GM23338 (cell line): ENCODE results near the gene KRT81. TPM values are rescaled to one million over a fixed set of nuclear protein-coding genes. Genes with fewer than 3 reads are reported as not detected.

ENCODE experiments used
- ATAC-seq: fragments of 200-7000 bp; cut with Tn5 transposase; 3 replicates; pipeline ENCODE4 v1.9.1; 2020
- DNase-seq: peaks from one replicate; pipeline ENCODE4 v3.0.0-alpha.2; 2015; ENCODE audit warnings: low spot score
- H2AFZ ChIP-seq: fragments of 200-600 bp; sonication (generic); 2 replicates; pipeline ENCODE4 v1.8.0; 2016; ENCODE audit warnings: antibody characterized with exemption, mild to moderate bottlenecking, moderate library complexity
- H3F3A ChIP-seq: fragments of 200-600 bp; sonication (generic); replicated peaks from 2 replicates; pipeline ENCODE4 v1.8.0; 2017; ENCODE audit warnings: antibody characterized with exemption, mixed run types, low read depth
- H3K27ac ChIP-seq: fragments of 200-600 bp; sonication (generic); 2 replicates; pipeline ENCODE4 v1.6.1; 2016; ENCODE audit warnings: low read depth
- H3K27me3 ChIP-seq: fragments of 200-600 bp; sonication (generic); 2 replicates; pipeline ENCODE4 v1.8.0; 2016; ENCODE audit warnings: mild to moderate bottlenecking, mixed run types, moderate library complexity; ENCODE audit not compliant: insufficient read depth
- H3K36me3 ChIP-seq: fragments of 200-600 bp; sonication (generic); 2 replicates; pipeline ENCODE4 v1.8.0; 2016; ENCODE audit warnings: mild to moderate bottlenecking; ENCODE audit not compliant: insufficient read depth
- H3K4me1 ChIP-seq: fragments of 200-600 bp; sonication (generic); 2 replicates; pipeline ENCODE4 v1.8.0; 2016; ENCODE audit warnings: mild to moderate bottlenecking, moderate library complexity; ENCODE audit not compliant: insufficient read depth
- H3K4me2 ChIP-seq: fragments of 200-600 bp; sonication (generic); 2 replicates; pipeline ENCODE4 v1.7.1; 2017; ENCODE audit warnings: mixed run types
- H3K4me3 ChIP-seq: fragments of 200-600 bp; sonication (generic); 2 replicates; pipeline ENCODE4 v1.6.1; 2016; ENCODE audit warnings: mixed run types
- H3K79me2 ChIP-seq: fragments of 200-600 bp; sonication (generic); replicated peaks from 2 replicates; pipeline ENCODE4 v1.8.0; 2017; ENCODE audit warnings: mild to moderate bottlenecking; ENCODE audit not compliant: insufficient read depth
- H3K9me2 ChIP-seq: fragments of 200-600 bp; sonication (generic); 2 replicates; pipeline ENCODE4 v1.8.0; 2017; ENCODE audit not compliant: insufficient read depth
- H4K20me1 ChIP-seq: fragments of 200-600 bp; sonication (generic); replicated peaks from 2 replicates; pipeline ENCODE4 v1.8.0; 2017; ENCODE audit warnings: mild to moderate bottlenecking; ENCODE audit not compliant: insufficient read depth
- H3K27ac Mint-ChIP-seq: 2 replicates; pipeline ENCODE4 v1.8.0; 2020; ENCODE audit warnings: inconsistent platforms, mild to moderate bottlenecking, moderate library complexity, mixed read lengths
- H3K27me3 Mint-ChIP-seq: 3 replicates; pipeline ENCODE4 v1.8.0; 2022; ENCODE audit warnings: low read depth, mild to moderate bottlenecking, moderate library complexity, mixed read lengths, inconsistent platforms; ENCODE audit not compliant: insufficient read depth, poor library complexity
- H3K36me3 Mint-ChIP-seq: 3 replicates; pipeline ENCODE4 v1.8.0; 2021; ENCODE audit warnings: low read depth, mild to moderate bottlenecking, inconsistent platforms, moderate library complexity, mixed read lengths
- H3K4me1 Mint-ChIP-seq: 3 replicates; pipeline ENCODE4 v1.8.0; 2020; ENCODE audit warnings: mild to moderate bottlenecking, inconsistent platforms, mixed read lengths
- H3K4me3 Mint-ChIP-seq: 3 replicates; pipeline ENCODE4 v1.8.0; 2021; ENCODE audit warnings: moderate library complexity, mild to moderate bottlenecking, inconsistent platforms, mixed read lengths
- H3K9me3 Mint-ChIP-seq: 3 replicates; pipeline ENCODE4 v1.8.0; 2020; ENCODE audit warnings: moderate library complexity, mild to moderate bottlenecking, inconsistent platforms, mixed read lengths
- CREB1 ChIP-seq: fragments of 250-450 bp; sonication (Bioruptor Pico); IDR thresholded peaks from 2 replicates; pipeline ENCODE4 v1.5.0; 2020; ENCODE audit warnings: low read depth, mild to moderate bottlenecking, moderate library complexity
- EZH2 ChIP-seq: fragments of 200-600 bp; sonication (generic); IDR thresholded peaks from one replicate; pipeline ENCODE4 v1.8.0; 2017; ENCODE audit warnings: antibody characterized with exemption, mild to moderate bottlenecking, low read depth; ENCODE audit not compliant: unreplicated experiment
- EZH2phosphoT487 ChIP-seq: fragments of 200-600 bp; sonication (generic); IDR thresholded peaks from one replicate; pipeline ENCODE4 v1.8.1; 2018; ENCODE audit warnings: antibody characterized with exemption; ENCODE audit not compliant: unreplicated experiment
- JUNB ChIP-seq: IDR thresholded peaks from one replicate; pipeline ENCODE4 v1.6.1; 2016; ENCODE audit warnings: antibody characterized with exemption; ENCODE audit not compliant: unreplicated experiment
- NANOG ChIP-seq: IDR thresholded peaks from 2 replicates; pipeline ENCODE4 v1.6.1; 2016; ENCODE audit warnings: antibody characterized with exemption, borderline replicate concordance
- POLR2AphosphoS5 ChIP-seq: IDR thresholded peaks from 2 replicates; pipeline ENCODE4 v1.6.1; 2016; ENCODE audit warnings: antibody characterized with exemption, low read depth
- REST ChIP-seq: IDR thresholded peaks from one replicate; pipeline ENCODE4 v1.6.1; 2018; ENCODE audit warnings: antibody characterized with exemption; ENCODE audit not compliant: unreplicated experiment
- ZNF114 ChIP-seq: fragments of 250-450 bp; sonication (Bioruptor Pico); IDR thresholded peaks from 2 replicates; pipeline ENCODE4 v1.5.0; 2020; ENCODE audit warnings: mild to moderate bottlenecking, moderate library complexity
- ZNF462 ChIP-seq: fragments of 250-450 bp; sonication (Bioruptor Pico); IDR thresholded peaks from 2 replicates; pipeline ENCODE4 v1.5.0; 2020; ENCODE audit warnings: mild to moderate bottlenecking, moderate library complexity
- polyA plus RNA-seq: library from polyadenylated mRNA; unstranded; fragments of >200 nt; fragmentation: Nextera tagmentation; extraction: Ambion mirVana; gene quantifications from 2 replicates; pipeline ENCODE4 v1.2.1, GENCODE V29; 2016
- total RNA-seq: library from RNA; depleted of rRNA; stranded (reverse); fragments of >200 nt; shearing (Covaris generic); gene quantifications from 2 replicates; pipeline ENCODE4 v1.2.3, GENCODE V29; 2014
- TF ChIP-seq, protein P1 (sequence below), 2 experiments: fragments of 200-600 bp in 1 of 2; sonication (generic) in 1 of 2; conservative IDR thresholded peaks; 2 replicates each; pipeline versions ENCODE4 v1.5.1 to v1.6.1; 2016 to 2017; ENCODE audit warnings: antibody characterized with exemption in 2 of 2, low read depth in 2 of 2, mild to moderate bottlenecking in 2 of 2, moderate library complexity in 1 of 2

KRT81 gene
- total and polyA plus RNA-seq, 2 experiments from 2014 or later: not detected

- TF ChIP-seq EZH2phosphoT487 (no peak), ZNF462 (CRISPR knock-in tag) (no peak)
Observed at GRCh38 chr12:52262286-52262685, 29.0 kb downstream of the KRT81 start (continued).

- DNase-seq (no peak), ATAC-seq (no peak)
- Histone ChIP-seq H3F3A (no peaks in the 10 kb centered on the region), H3K27ac (no peak overlapping the region), H2AFZ (no peak overlapping the region), H3K4me3 (no peak overlapping the region), H3K79me2 (no peaks in the 10 kb centered on the region), H4K20me1 (no peaks in the 10 kb centered on the region; the same call in 1 of the 2 replicates), H3K27me3 (peaks cover 41% of the 10 kb centered on the region), H3K9me2 (no peaks in the 10 kb centered on the region; the same call in 1 of the 2 replicates), H3K4me1 (no peaks in the 10 kb centered on the region), H3K4me2 (no peak overlapping the region), H3K36me3 (no peaks in the 10 kb centered on the region)
- Mint-ChIP-seq H3K36me3 (peaks cover 4% of the 10 kb centered on the region; the same call in 1 of the 3 replicates), H3K4me1 (peaks cover 7% of the 10 kb centered on the region), H3K27me3 (peaks cover 36% of the 10 kb centered on the region), H3K27ac (no peak overlapping the region), H3K9me3 (peaks cover 36% of the 10 kb centered on the region), H3K4me3 (no peak overlapping the region)
- TF ChIP-seq JUNB: no peak
- no peak for TF ChIP-seq EZH2
- TF ChIP-seq, protein P1, sequence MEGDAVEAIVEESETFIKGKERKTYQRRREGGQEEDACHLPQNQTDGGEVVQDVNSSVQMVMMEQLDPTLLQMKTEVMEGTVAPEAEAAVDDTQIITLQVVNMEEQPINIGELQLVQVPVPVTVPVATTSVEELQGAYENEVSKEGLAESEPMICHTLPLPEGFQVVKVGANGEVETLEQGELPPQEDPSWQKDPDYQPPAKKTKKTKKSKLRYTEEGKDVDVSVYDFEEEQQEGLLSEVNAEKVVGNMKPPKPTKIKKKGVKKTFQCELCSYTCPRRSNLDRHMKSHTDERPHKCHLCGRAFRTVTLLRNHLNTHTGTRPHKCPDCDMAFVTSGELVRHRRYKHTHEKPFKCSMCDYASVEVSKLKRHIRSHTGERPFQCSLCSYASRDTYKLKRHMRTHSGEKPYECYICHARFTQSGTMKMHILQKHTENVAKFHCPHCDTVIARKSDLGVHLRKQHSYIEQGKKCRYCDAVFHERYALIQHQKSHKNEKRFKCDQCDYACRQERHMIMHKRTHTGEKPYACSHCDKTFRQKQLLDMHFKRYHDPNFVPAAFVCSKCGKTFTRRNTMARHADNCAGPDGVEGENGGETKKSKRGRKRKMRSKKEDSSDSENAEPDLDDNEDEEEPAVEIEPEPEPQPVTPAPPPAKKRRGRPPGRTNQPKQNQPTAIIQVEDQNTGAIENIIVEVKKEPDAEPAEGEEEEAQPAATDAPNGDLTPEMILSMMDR (conservative IDR thresholded peaks at IDR 0.05; ENCODE audit: low read depth in 2 of 2): no peak
- no peak for TF ChIP-seq REST
- TF ChIP-seq POLR2AphosphoS5: no peak
- TF ChIP-seq ZNF114 (CRISPR knock-in tag): no peak
- no peak for TF ChIP-seq EZH2phosphoT487
- TF ChIP-seq CREB1: no peak
- TF ChIP-seq NANOG: no peak
Observed at GRCh38 chr12:52261208-52261484, 30.2 kb downstream of the KRT81 start.
